TTC549 (cell line): ENCODE data around the gene IGFBP1.
"Not testable (repeated sequence)": the region's sequence is repeated elsewhere in the genome, so short reads cannot be mapped to it uniquely, and the experiment has no call there.

Experiments
- FAIRE-seq: peaks from 2 replicates; lab custom pipeline; 2012; peaks lifted over from hg19 to GRCh38; lab: Jason Lieb, UNC

Gene IGFBP1

DNA sequence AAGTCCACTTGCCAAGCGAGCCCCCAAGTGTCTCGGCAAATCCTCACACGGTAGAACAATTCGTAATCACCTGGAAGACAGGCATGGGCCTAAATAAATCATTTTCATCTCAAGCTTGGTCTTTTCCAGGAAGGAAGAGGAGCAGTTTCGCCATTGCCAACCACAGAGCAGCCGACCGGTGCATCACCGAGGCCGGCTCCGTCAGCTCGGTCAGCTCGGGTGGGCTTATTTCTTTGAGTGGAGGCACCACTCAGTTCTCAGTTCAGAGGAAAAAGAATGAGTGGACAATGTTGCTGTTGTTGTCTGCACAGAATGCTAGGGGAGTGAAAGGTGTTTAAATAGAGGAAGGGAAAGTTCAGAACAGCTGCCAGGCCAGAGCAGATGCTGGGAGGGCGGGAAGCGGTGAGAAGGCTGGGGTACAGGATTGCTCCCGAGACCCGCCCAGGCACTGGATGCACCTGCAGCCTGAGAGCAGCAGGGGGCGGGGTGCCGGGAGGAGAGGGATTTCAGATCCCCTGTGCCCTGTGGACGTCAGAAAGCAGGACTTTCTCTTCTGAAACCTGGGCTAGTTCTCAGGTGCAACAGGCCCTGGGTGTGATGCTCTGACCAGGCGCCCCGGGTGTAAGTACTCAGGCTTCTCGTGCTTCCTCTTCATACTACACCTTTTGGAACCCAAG, 50.5 kb downstream of the IGFBP1 start:
- no peak for FAIRE-seq

DNA sequence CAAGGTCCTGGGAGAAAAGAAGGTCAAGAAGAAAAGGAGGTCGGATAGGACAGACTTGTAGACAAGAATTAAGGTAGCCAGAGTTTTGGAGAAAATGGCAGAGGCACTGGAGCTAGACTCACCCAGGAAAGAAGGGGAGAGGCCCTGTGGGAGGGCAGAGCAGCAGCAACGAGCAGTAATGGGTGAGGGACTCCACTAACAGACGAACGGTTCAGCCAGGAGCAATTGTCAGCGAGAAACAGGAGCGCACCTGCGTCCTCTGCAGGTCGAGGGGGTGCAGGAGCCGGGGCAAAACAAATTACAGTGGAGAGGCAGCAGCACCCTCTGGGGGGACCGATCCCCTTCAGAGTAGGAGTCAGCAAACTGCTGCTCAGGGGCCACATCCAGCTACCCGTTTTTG, 51.3 kb downstream of the IGFBP1 start:
- FAIRE-seq, result no peak

DNA sequence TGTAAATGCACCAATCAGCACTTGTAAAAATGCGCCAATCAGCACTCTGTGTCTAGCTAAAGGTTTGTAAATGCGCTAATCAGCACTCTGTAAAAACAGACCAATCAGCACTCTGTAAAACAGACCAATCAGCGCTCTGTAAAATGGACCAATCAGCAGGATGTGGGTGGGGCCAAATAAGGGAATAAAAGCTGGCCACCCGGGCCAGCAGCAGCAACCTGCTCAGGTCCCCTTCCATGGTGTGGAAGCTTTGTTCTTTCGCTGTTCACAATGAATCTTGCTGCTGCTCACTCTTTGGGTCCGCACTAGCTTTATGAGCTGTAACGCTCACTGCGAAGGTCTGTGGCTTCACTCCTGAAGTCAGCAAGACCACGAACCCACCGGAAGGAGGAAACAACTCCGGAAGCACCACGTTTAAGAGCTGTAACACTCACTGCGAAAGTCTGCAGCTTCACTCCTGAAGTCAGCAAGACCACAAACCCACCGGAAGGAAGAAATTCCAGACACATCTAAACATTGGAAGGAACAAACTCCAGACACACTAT, 52.0 kb downstream of the IGFBP1 start:
- FAIRE-seq, result not testable (repeated sequence)

DNA sequence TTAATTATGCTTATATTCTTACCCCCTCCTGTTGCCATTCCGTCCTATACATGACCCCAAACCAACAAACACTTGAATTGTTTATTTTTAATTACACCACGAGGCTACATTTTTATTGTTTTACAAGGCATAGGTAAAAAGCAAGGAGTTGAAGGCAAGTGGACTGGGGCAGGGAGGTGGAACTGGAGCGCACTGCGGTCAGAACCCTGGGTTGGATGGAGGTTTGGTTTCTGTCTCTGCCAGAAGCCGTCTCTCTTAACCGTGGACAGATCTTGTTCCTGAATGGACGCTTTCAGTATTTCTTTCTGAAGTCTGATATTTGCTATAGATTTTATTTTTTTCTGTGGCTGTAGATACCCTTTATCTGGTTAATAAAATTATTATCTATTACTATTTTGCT, 52.7 kb downstream of the IGFBP1 start:
- no peak for FAIRE-seq
